A549 (cell line): Measurements from ENCODE around the gene RNF130.

ENCODE experiments used
- BHLHE40 ChIP-seq: IDR thresholded peaks from 2 replicates; pipeline ENCODE4 v1.6.1; 2012; ENCODE audit warnings: low read depth, low read length, inconsistent platforms
- CTCF ChIP-seq: fragments of >200 bp; sonication (Bioruptor Twin); formaldehyde crosslinking; IDR thresholded peaks from 3 replicates; pipeline ENCODE4 v1.5.1; 2016
- HDAC2 ChIP-seq: fragments of 200-600 bp; sonication (generic); IDR thresholded peaks from 2 replicates; pipeline ENCODE4 v1.6.1; 2016
- MAX ChIP-seq: IDR thresholded peaks from 2 replicates; pipeline ENCODE4 v1.6.1; 2012
- POLR2A ChIP-seq: IDR thresholded peaks from 2 replicates; pipeline ENCODE4 v1.6.1; 2012; ENCODE audit warnings: mild to moderate bottlenecking, low read length
- RFX5 ChIP-seq: fragments of 450-650 bp; IDR thresholded peaks from 2 replicates; pipeline ENCODE4 v1.7.1; 2014; ENCODE audit warnings: antibody characterized with exemption, mild to moderate bottlenecking, moderate library complexity

GRCh38 chr5:180109920-180110319 is 38.4 kb upstream of the RNF130 start:
- TF ChIP-seq MAX: no peak
- no peak for TF ChIP-seq RFX5
- no peak for TF ChIP-seq CTCF
- TF ChIP-seq BHLHE40: no peak
- TF ChIP-seq POLR2A: no peak
- TF ChIP-seq HDAC2: no peak
